GM11168 (cell line): ENCODE data around the gene ROS1.
"Not testable (repeated sequence)": the region's sequence is repeated elsewhere in the genome, so short reads cannot be mapped to it uniquely, and the experiment has no call there.

Source experiments
- in situ Hi-C: fragments of 300-500 bp; cut with MboI; formaldehyde crosslinking; loops from one replicate; pipeline ENCODE4 v1.12.0; 2022; ENCODE audit warnings: low sequenced_read_pairs; ENCODE audit not compliant: unreplicated experiment

The ROS1 gene

GRCh38 chr6:117442313-117442712, 16.6 kb upstream of the ROS1 start:
- in situ Hi-C loops = not testable (repeated sequence)

DNA sequence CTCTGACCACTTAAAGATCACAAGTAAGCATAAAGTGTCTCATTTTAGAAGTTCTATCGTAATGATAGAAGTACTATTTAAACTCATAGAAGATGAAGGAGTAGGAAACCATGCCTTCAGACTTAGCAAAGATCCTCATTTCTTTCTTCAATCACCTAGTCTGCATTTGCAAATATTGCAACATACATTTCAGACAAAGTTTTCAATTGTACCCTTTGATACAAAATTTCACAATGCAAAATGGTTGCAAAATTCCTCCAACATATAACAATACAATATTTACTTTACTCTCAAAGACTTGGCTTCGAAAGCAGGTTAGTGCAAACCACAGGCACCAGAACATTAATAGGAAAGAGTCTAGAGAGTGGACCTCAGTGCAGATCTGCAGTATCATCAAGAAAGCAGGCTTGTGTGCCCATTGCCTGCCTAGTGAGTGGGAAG, 16.1 kb upstream of the ROS1 start:
- in situ Hi-C loops = no loop called here

DNA sequence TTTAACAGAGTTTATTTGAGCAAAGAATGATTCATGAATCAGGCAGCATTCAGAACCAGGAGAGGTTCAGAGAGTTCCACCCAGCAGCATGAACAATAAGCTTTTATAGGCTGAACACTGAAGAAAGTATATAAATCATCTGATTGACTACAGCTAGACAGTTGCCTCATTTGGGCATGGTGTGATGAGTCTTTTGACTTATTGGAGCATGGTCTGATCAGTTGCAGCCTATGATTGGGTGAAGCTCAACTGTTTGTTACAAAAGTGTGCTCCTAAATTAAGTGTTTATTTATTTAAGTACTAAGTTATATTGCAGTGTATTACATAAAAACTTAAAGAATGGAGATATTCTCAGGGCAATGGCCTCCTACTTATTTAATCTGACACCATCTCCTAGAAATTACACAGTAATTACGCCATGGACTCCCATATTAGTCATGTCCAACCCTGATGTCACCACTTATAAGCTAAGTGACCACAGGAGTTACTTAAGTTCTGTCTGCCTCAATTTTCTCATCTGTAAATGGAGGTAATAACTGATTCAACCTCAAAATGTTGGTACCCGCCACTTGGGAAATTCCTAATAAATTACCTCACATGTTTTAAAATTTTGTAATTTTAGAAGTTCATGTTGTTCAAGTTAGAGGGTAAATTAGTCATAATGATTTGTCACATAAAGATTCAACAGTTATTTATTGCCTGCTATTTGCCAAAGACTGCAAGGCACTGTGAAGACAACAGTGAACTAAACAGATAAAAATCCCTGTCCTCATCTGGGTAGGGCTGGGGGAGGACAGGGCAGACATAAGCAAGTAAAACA, 15.2 kb upstream of the ROS1 start:
- in situ Hi-C loops = no loop called here

GRCh38 chr6:117432273-117432672, 6.5 kb upstream of the ROS1 start:
- in situ Hi-C loops = no loop called here

DNA sequence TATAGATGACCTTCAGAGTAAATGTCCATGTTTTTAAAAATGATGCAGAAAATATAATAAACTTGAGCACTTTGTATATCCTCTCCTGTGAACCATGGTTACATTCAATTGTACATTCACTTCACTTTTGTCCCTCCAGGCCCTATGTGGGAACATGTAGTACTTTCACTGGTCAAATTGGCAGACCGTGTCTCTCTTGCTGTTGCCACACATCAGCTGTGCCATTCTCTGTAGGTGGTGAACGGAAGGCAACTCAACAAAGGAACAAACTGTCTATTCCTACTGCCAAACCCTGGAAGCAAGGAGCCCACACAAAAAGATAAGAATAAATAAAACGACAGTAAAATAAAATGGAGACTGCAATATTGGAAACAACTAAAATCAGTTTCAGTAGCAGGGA, 2.0 kb downstream of the ROS1 start:
- in situ Hi-C loops = no loop called here

DNA sequence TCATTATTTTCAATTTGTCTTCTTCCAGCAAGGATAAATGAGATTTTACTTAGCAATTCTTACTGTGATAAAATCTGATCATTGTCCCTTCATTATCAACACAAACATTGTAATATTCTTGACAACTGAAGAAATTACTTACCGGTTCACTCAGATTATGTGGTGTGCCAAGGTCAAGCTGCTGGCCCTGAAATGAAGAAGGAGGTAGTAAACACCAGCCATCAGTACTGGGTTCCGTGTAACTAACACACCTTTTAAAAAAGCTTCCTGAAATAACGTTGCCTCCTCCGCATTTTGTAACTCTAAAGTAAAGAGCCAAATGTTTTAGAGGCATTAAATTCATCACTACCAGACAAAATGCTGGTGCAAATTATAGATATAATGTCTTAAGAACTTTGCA, 7.4 kb downstream of the ROS1 start:
- in situ Hi-C loops = no loop called here

DNA sequence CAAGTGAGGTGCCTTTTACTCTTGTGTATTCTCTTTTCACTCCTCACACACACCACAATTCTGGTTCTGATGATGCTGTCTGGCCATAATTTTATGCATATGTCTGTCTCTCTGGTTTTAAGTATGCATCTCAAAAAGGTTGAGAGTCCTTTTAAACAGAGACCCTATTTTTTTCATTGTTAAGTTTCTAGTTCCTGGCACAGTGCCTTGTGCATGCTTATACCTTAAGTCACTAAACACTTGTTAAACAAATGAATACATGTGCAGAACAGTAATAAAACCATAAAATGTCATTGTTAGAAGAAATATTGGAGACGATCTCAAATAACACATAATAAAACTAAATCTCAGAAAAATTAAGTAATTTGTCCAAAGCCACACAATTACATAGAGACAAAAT, 7.9 kb downstream of the ROS1 start:
- in situ Hi-C loops = no loop called here

DNA sequence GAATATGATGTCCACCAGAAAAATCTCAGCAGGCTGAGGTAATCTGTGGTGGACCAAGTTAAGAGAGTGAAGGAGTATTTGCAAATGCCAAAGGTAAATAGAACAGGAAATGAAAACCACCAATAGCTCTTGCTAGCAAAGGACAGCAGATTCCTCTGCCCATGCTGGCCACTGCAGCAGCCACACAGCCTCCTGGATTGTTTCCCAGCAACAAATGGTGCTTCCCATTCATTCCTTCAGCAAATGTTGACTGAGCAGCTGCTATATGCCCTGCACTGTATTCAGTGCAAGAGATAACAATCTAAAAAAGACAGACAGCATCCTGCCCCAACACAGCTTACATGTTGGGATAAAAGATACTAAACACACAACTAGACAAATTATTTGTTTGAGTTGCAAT, 11.0 kb downstream of the ROS1 start:
- in situ Hi-C loops = no loop called here

DNA sequence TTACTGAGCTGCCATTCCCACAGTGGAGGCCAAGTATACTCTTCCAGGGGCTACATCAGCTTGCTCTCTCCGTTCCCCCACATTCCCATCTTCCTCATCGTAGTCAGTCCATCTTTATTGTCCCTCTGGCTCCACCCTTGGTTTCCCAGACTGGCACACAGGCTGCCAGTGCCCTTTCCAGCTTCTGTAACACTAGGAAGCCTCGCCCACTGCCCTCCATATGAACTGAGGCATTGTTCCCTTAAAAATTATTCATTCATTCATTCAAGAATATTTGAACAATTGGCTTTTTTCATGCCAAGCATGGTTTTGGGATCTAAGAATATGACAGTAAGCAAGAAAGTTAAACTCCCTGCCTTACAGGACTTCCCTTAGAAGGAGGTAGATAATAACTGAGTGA, 14.3 kb downstream of the ROS1 start:
- in situ Hi-C loops = no loop called here

- in situ Hi-C loops = no loop called here
Observed at GRCh38 chr6:117409863-117410262, 15.9 kb downstream of the ROS1 start.

- in situ Hi-C loops = no loop called here
Observed at GRCh38 chr6:117409420-117409819, 16.3 kb downstream of the ROS1 start.

DNA sequence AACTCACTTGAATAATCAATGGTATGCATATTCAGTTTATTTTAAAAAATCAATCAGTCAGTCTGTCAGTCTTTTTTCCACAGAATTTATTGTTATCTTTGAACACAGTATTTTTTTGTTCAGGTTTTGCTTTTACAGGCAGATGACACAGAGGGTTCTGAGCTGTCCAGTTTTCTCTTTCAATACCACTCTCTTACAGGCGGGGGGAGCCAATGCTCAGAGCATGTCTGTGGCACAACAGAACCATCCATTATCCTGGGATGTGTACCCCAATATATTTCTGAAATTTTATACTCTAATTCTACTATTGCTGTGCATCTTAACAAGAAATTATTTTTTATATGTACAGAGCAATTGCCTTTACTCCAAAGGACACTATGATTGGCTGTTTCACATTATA, 21.2 kb downstream of the ROS1 start:
- in situ Hi-C loops = no loop called here

DNA sequence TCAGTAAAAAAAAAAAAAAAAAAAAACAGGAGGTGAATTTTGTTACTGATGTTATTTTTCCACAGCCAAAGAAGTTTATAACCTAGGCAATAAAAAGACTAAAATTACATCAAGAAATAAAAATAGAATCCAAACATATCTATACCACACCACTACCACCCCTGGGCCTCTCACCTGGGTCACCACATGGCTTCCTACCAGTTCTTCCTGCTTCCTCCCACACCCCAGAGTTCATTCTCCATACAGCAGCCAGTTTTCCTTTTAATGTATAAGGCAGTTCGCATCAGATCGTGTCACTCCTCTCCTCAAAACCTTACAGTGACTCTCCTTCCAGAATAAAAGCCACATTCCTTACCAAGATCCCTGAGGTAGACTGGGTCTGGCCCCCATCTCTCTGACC, 23.9 kb downstream of the ROS1 start:
- in situ Hi-C loops = no loop called here

DNA sequence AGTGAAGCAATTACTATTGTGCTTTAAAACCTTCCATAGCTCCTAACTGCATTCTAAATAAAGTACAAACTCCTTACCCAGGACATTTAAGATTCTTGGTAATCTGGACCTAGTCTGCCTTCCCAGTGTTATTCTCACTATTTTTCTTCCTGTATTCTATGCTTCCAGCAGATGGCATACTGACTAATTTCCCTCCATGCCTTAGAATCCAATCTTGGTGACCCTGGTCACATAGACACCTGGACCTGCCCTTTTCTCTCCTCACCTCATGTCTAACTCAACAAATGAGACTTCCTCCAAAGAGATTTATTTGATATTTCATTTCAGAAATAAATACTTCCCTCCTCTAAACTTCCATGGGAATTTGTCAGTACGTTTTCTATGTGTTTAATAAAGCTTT, 25.8 kb downstream of the ROS1 start:
- in situ Hi-C loops = no loop called here

GRCh38 chr6:117399126-117399525, 26.6 kb downstream of the ROS1 start:
- in situ Hi-C loops = no loop called here

GRCh38 chr6:117397536-117398227, 28.1 kb downstream of the ROS1 start:
- in situ Hi-C loops = no loop called here

- in situ Hi-C loops = no loop called here
Observed at GRCh38 chr6:117396228-117396627, 29.5 kb downstream of the ROS1 start.

GRCh38 chr6:117395164-117395563, 30.6 kb downstream of the ROS1 start:
- in situ Hi-C loops = no loop called here

DNA sequence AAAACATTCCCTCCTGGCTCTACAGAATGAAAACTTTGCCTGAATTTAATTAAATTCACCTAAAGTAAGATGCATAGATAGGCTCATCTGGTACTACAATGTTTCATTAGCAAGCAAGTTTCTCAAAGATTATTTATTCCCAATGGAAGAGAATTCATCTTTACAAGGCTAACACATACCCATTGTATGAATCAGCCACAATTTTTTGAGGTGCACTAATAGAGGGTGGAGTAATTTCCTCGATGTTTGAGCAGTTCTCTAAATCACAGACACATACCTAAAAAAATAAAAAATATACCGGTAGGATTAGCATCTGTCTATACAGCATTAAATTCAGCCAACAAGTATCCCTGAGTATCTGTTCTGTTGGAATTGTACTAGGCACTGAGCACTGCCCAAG, 32.7 kb downstream of the ROS1 start:
- in situ Hi-C loops = no loop called here

DNA sequence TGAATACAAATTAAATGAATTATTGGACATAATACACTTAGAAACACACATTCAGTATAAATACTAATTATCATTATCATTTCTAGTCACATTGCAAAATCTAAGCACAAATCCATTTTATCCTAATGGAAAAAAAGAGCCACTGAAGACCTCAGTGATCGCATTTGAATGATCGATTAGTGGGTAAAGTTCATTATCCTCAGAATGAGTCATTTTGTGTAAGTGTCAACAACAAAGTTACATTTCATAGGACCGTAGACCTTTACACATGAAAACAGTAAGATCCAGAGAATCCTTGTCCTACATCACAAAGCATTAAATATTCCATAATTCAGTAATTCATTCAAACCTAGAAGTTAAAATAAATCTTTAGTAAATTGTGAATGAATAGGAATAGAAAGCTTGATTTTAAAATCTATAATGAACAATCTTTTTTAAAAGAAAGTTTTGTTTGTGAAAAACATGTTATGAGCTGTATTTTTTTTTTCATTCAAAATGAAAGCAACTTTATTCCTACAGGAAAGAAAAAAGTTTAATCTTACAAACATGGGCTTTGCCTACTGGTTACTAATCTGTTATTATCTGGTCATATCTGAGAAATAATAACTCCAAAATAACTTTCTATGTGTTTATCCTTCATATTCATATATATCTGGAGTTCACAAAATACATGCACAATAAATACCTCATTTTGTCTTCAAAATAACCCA, 33.7 kb downstream of the ROS1 start:
- in situ Hi-C loops = no loop called here
